ENCODE results near the gene DAB1. TPM values are rescaled to one million over a fixed set of nuclear protein-coding genes. Genes with fewer than 3 reads are reported as not detected.

Gene DAB1
- 4.8 TPM for total RNA-seq (ENCODE audit: insufficient read depth, low replicate concordance)

DNA sequence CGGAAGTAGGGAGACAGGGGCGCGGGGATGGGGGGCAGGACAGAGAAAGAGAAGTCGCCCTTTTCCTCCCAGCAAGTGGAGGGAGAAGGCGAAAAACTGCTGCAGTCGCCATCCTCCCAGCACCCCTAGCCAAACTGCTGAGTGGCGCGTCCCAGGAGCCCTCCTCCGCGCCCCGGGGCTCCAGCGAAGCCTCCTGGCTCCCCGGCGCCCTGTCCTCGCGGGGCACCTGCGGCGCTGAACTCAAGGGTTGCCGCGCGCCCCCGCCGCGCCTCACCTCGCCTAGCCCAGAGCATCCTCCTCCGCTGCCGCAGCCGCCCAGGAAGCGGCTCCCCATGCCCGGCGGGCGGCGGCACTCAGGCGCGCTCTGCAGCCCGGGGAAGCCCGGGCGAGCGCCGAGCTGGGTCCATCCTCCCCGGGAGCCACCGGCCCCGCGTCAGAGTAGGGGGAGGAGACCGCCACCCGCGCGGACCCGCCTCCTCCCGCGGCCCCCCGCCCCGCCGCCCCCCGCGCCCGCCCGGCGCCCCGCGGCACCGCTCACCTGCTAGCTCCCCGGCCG, at the start of gene DAB1:
Gene DAB1 (minus strand): TSS at position 405 of the 556 bp plus-strand sequence. CDS start 133,030 bp downstream, outside the sequence.
- DNase-seq (ENCODE audit: low spot score): no peak

DNA sequence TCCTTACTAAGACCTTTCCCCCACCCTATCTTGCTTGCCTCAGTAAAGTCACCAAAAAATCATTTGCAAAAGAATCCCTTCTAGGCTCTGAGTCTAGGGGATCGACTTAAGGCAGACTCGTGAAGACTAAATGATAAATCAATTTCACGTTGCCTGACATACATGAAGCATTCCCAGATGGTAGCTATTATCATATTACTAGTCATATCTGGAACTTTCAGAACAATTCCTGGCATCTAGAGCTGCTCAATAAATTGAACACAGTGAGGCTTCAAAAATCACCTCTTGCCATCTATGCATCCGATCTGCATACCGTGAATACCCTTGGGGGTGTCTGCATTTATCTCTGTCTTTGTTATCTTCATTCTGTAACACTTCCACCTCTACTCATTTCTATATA, 49.6 kb upstream of the DAB1 start:
- DNase-seq (ENCODE audit: low spot score): no peak

DNA sequence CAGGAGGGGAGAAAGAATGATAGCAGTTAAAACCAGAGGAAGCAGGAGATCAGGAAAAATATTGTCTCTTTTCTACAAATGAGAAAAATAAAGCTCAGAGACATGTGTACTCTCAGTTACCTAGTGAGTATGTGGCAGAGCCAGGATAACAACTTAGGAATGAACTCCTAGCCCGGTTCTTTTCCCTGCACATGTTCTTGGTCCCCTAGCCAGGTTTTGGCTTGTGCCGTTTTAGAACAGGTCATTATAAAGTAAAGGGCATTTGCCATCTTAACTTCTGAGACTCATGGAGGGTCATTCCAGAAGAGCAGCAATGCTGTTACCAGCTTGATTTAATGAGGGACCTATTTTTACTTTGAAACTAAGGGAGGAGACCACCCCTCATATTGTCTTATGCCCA, 48.1 kb upstream of the DAB1 start:
- DNase-seq (ENCODE audit: low spot score): no peak

DNA sequence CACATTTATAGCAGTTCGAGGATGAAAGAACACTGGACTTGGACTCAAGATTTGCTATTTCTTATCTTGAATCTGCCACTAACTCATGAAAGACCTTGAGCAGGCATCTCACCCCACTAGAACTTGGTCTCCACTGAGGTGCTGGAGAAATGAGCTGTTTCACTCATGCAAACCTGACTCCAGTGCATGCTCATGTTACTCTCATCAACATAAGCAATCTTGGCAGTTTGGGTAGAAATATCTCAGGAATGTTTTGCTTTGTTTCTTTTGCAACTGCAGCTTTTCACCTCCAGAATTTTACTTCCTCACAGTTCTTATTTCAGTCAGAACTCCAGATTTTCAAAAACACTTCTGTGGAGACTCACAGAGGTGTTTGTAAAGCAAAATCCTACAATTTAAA, 46.2 kb upstream of the DAB1 start:
- DNase-seq (ENCODE audit: low spot score): peak; percentile 4

DNA sequence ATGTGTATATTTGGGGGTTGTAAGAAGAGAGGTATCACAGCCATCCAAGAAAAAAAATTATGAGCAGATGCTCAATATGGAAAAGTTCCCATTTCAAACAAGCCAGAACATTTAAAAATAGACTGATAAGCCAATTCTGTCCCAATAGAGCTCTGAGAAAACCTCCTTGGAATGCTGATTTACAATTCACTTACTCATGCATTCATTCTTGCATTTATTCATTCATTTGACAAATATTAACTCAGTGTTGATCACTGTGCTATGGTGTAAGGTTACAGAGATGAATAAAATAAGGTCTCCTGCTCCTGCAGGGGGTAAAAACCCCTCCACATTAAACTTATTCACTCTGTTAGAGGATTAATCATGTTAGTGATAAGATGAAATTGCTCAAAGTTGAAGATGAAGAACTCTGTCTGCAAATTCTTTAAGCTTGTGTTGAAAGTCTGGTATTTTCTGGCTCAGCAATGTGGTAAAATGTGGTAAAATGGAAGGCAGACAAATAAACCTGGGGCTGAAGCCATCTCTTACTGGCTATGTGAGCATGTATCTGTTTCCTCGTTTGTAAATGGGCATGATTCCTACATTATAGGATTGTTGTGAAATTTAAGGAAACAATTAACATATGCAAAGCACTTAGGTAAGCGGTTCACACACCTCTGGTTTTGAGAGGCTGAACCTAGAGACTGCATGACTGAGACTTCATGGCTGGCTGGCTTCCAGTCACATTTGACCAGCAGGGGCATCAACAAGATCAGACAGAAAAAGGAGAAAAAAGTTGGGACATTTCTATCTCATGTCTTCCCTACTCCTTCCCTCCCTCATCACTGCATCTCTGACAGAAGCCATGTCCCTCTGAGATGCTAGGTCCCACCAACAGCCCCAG, 45.0 kb upstream of the DAB1 start:
- DNase-seq (ENCODE audit: low spot score): peak; percentile 42

DNA sequence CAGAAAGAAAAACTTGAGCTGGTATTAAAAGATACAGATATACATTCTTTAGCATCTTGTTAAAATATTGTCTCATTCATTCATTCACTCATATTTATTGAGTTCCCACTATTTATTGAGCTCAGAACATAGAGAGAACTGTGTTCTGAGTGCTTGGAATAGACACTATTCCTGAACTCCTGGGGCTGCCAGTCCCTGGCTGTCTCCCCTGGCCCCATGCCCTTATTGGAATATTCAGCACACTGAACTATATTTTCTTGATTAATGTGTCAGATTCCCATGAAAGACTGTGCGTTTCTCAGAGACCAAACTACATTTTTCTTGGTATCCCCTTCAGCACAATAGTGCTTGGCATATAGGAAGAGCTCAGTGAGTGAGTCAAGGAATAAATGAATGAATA, 44.0 kb upstream of the DAB1 start:
- no peak for DNase-seq (ENCODE audit: low spot score)

DNA sequence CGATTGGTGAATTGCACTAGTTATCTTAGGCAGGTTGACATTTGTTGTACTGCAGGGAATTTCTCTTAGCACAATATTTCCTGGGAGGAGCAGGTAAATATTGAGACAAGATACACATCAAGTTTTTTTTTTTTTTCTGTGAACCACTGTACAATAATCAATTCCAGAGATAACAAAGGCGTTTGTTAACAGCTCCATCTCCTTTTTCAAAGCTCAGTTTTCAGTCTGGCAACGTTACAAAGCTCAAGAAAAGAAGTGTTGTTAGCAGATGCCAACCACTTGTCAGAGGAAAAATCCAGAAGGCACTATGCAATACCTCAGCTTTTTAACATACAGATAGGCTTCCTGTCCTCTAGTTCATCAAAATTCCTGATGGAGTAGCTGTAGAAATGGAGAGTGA, 40.9 kb upstream of the DAB1 start:
- no peak for DNase-seq (ENCODE audit: low spot score)

DNA sequence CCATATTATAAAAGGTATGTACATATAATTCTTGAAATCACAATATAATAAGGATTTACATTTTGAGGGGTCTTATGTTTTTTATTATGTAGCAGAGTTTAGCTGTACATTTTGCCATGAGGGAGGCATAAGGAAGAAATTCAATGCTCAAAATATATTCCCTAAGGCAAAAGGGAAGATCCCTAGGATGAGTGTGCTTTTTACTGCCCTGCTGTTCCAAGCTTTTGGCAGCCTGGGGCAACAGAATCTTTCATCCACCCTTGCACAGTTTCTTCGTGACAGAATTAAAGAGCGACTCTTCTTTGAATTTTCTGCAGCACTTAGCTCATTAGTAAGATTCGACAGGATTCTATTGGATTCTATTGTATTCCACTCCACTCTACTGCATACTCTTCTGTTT, 39.5 kb upstream of the DAB1 start:
- DNase-seq (ENCODE audit: low spot score): no peak

DNA sequence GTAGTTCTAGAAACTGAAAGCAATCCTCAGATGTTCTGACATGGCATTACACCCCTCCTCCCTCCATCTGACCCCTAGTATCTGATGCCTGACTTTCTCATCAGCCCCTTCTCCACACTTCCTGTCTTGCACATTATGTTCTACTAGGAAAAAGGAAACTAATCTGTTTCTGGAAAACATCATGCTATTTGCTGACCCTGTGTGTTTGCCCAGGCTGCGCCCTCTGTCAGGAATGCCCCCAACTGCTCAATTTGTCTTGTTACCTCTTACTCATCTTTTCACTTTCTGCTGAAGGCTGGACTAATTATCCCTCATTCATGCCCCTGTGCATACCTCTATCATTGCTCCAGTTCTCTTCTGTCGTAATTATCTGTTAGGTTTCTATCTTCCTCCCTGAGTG, 37.5 kb upstream of the DAB1 start:
- no peak for DNase-seq (ENCODE audit: low spot score)

DNA sequence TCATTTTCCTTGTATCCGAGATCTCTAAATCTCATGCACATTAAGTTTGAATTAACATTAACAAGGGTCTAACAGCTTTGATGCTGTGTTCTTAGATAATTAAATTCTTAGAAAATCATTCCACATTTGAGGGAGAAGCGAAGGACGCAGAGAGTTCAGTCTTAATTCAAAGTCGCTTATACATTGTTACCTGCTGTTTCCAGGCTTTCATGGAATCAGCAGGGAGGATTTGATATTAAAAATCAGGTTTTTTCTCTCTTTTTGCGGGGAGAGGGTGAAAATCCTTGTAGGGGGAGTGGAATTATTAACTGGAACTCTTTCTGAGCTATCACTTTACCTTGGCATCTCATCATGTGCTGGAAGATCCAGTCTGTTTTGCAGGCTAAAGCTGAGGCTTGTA, 27.7 kb upstream of the DAB1 start:
- no peak for DNase-seq (ENCODE audit: low spot score)

DNA sequence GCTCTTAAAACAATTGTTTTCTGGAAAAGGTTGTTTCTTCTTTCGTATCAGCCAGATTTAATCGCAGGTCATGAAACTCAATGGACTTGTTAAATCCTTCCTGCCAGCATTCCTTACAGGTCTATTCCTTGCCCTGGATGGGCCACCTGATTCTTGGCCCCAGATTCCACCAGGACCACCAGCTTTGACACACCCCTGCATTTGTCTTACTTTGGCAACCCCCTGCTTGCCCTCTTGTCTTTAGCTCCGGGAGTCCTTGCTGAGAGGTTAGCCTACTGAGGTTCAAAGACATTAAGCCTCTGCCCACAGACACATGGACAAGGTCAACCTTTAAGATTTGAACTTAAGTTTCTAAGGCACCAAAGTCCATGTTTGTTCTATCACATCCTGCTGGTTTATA, 27.1 kb upstream of the DAB1 start:
- DNase-seq (ENCODE audit: low spot score): no peak

DNA sequence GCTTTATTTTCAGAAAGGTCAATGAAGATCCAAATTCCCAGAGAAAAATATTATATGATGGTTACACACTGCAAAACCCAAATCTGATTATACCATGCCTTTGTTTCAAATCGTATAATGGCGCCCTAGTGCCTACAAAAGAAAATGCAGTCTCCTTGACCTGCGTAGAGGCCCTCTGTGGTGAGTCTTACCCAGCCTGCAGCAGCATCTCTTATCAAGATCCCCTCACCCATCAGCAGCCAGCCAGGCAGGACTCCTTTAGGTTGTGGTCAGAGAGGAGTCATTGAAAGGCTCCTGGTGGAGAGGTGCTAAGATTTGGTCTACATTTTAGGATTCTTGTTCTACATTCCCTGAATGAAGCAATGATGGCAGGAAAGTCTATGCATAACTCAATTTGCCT, 23.7 kb upstream of the DAB1 start:
- DNase-seq (ENCODE audit: low spot score): no peak

DNA sequence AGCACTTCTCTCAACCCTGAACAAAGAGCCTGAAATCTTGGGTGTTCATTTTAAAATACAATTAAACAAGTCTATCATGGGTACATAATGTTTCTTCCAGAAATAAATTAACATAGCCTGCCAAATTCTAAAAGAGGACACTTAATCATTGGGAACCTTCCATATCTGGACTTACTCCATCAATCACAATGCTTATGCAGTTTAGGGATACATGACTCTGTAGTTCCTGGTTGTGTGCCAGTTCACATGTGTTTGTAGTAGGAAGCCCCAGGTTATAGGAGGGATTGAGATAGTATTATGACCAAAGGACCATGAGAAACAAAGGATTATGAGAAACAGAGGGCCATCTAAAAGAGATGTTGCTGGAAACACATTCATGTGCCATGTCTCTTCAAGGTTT, 19.1 kb upstream of the DAB1 start:
- DNase-seq (ENCODE audit: low spot score): no peak

DNA sequence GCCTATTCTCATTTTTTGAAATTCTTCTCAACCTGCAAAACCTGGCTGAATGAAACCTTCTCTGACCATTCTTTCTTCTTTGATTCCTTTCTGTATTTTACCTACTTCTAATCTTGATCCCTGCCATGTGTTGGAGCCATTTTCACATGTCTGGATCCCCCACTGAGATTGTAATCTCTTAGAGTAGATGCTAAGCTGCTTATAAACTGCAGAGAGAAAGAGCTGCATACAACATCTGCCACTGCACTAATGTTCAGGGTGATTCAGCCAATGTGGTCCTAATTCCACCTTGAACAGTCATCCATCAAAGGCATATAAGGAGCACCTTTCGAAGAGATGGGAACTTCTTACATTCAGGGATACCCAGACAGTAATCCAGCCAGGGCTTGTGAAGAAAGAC, 16.2 kb upstream of the DAB1 start:
- DNase-seq (ENCODE audit: low spot score): no peak

DNA sequence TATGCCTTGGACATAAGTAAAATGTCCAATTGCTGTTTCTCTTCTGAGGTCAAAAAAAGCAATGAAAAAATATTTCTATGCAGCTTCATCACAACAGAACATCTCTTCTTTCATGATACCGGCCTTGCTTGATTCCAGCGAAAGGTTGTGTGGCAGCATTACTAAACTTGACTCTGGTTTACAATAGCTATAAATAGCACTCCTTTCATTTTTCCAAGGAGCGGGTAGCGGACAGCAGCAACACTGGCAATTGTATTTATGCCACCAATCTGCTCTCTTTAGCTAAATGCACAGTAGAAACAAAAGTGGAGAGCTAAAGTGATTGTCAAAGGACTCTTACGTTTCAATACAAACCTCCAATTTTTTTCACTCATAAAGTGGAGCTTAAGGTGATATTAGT, 7.5 kb upstream of the DAB1 start:
- DNase-seq (ENCODE audit: low spot score): no peak

DNA sequence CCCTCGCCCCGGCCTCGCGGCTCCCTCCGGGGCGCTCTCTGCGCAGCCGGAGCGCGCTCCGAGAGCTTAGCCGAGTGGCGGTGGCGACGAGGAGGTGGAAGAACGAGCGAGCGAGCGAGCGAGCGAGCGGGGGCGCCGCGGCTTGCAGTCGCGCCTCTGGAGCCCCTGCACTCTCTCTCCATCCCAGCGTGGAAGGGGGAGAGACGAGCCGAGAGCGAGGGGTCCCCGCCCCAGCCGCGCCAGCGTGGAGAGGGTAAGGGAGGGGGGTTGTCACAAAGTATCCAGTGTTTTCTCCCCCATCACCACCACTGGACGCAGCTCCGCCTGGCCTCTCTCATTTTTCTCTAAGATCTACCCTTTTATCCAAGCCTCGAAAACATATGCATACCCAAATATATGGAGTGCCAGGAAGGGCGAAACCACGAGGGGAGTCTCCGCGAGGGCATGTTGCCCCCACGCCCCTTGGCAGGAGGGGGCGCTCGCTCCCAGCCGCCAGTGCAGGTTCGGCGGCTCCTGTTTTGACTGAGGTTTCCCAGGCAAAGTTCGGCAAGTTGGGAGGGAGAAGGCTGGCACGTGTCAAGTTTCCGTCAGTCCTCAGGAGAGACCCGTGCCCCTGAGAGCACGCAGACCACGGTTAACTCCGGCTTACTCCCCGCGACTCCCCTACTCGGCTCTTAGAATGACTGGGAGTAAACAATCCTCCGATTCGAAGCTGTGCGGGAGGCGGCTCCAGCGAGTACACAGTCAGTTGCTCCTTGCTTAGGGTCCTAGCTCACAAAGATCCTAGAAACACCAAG, 569 bp upstream of the DAB1 start:
- no peak for DNase-seq (ENCODE audit: low spot score)

DNA sequence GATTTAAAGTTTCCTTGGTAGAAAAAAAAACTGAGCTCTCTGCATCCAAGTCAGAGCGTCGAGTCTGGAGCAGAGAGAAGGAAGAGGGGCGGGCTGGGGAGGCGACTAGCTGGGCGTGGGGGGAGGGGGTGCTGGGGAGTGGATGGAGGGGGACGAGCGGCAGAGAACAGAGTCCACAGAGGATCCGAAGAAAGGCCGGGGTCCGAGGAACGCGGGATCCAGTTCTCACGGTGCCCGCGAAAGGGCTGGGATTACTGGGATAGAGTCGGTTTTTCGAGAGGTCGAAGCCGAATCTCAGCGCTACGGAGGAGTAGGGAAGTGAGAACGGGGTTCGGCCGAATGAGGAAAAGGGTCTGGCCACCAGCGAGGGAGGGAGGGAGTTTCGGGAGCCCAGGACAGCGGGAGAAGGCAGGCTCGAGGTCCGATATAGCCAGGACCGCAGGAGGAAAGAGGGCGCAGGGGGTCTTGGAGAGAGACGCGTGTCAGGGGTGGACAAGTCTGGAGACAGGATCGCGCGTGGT, 665 bp downstream of the DAB1 start:
- DNase-seq (ENCODE audit: low spot score): no peak

DNA sequence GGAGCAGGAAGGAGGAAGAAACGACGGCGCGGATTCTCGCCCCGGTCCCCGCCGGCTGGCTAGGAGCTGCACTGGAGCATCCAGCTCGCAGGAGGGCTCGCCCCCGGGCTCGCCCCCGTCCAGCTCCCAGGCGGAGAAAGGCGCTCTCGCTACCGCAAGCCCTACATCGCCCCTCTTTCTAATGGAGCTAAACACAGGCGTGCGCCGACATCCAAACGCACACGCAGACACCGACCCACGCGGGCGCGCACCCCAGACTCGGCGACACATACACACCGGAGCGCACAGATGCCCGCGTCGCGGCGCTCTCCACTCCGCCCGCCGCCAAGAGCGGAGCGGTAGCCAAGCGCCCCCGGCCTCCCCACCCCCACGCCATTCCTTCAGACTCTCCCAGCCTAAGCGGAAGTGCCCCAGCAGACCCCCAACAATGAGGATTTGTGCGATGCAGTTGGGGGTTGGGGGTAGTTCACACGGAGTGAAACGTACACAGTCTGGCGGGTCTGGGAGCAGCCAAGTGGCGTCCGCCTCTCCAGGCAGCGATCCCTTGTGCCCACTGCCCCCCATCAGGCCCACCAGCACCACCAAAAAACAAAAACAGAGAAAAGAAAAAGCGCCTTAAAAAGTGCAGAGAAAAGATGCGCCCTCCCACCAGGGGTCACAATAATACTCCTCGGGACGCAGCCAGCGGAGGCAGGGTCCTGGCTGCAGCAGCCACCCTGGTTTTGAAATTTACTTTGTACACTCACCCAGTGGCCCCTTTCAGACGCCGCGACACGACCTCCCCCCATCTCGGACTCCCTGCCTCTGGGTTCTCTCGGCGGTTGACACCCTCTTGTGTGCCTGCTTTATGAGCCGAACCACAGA, 1.4 kb downstream of the DAB1 start:
- peak; percentile 38 for DNase-seq (ENCODE audit: low spot score)

DNA sequence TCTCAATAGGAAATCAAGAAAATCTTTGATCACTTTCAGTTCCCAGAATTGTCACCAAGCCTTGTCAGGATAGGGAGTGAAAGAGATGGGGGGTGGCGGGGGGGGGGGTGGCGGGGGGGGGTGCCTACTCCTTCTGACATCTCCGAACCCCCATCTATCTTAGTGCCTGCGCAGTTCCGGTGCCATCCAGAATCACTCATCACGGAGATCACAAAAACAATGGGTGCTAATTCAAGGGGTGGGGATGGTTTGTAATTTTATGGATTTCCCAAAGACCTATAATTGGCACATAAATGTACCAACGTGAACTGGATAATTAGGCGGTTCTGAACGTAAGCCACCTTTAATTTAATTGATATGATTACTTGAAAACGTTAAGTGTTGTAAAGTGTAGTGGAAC, 2.1 kb downstream of the DAB1 start:
- no peak for DNase-seq (ENCODE audit: low spot score)

DNA sequence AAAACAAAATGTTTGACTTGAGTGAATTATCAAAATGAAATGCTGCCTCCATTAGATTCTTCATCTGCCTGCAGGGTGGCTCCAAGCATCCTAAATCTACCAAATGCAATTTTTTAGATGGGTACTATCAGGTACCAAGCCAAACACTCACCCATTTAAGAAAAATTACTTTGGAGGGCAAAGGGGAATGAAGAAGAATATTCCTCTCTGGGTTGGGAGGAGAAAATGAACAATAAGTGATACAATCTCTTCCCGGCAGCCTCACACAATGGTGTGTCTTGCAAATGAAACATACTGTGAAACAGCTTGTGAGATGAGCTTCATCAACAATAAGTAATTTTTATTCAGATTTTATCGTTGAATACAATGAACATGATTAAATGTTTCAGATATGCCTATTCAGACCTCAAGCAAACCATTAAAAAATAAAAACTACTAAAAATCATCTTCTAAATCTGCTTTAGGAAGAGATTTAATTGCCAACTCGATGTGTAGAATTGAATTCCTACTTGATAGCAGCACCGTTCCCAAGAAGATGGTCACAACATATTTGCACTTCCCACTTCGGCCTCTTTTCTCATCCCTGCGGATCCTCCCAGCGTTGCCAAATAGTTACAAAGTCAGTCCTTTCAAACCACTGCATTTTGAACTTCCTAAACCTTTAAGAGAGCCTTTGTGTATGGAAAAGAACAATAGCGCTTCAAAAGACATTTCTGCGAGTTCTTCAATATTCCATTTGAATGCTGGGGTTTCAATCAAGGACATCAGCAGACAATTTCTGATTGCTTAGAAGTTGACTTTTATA, 2.7 kb downstream of the DAB1 start:
- no peak for DNase-seq (ENCODE audit: low spot score)

DNA sequence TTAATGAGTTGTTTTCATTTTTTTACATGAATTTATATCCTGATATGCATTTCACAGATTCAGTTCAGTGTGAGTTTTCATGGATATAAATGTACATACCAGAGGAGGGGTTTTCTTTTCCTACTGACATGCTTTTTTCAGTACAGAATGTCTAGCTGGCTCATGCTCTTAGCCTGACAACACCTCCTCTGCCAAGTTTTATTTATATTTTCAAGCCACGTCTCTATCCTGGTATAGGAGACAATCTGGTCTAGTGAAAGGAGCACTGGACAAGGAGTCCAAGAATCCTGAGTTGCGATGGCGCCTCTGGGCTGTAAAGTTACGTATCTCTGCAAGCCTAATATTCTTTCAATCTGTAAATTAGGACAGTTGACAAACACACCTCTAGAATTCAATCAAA, 4.9 kb downstream of the DAB1 start:
- DNase-seq (ENCODE audit: low spot score): no peak

Data from umbilical cord (tissue), 2 donors.